ENCODE results near the gene DENND6B.

GRCh38 chr22:50314081-50314454, 12.7 kb downstream of the DENND6B start:
- TF ChIP-seq CTCF (conservative IDR thresholded peaks at IDR 0.05): no peak
- TF ChIP-seq ZFX (IDR thresholded peaks at IDR 0.05): no peak

Measured in C4-2B (cell line).